Stimulated activated CD4-positive, alpha-beta T cell treated with anti-CD3 and anti-CD28 coated beads, Interleukin-1b, Interleukin-23, amount 100 ng/mL, for 48 hours (primary cell): ENCODE data around the gene ITPRIP.

Source experiments
- DNase-seq: peaks from one replicate; pipeline ENCODE4 v3.0.0-alpha.2; 2020

The ITPRIP gene

GRCh38 chr10:104324931-104325330 lies 13.3 kb downstream of the ITPRIP start:
- no peak for DNase-seq

GRCh38 chr10:104324221-104324686 lies 14.0 kb downstream of the ITPRIP start:
- no peak for DNase-seq

- no peak for DNase-seq
Observed at GRCh38 chr10:104323760-104324201, 14.5 kb downstream of the ITPRIP start.

- DNase-seq = no peak
Observed at GRCh38 chr10:104323085-104323484, 15.2 kb downstream of the ITPRIP start.

- DNase-seq = peak; percentile 21
Observed at GRCh38 chr10:104322416-104322782, 15.9 kb downstream of the ITPRIP start.

GRCh38 chr10:104321725-104322415 lies 16.4 kb downstream of the ITPRIP start:
- no peak for DNase-seq

- no peak for DNase-seq
Observed at GRCh38 chr10:104321226-104321625, 17.0 kb downstream of the ITPRIP start.

- DNase-seq = no peak
Observed at GRCh38 chr10:104318810-104319741, 19.2 kb downstream of the ITPRIP start.

- DNase-seq = no peak
Observed at GRCh38 chr10:104318326-104318725, 19.9 kb downstream of the ITPRIP start.

GRCh38 chr10:104317726-104318299 lies 20.5 kb downstream of the ITPRIP start:
- no peak for DNase-seq

- DNase-seq = no peak
Observed at GRCh38 chr10:104317269-104317710, 21.0 kb downstream of the ITPRIP start.

- DNase-seq = no peak
Observed at GRCh38 chr10:104316321-104317099, 21.8 kb downstream of the ITPRIP start.

GRCh38 chr10:104315486-104315921 lies 22.8 kb downstream of the ITPRIP start:
- no peak for DNase-seq

GRCh38 chr10:104314591-104315485 lies 23.4 kb downstream of the ITPRIP start:
- no peak for DNase-seq

- no peak for DNase-seq
Observed at GRCh38 chr10:104311184-104311720, 27.0 kb downstream of the ITPRIP start.

- no peak for DNase-seq
Observed at GRCh38 chr10:104309980-104310978, 28.0 kb downstream of the ITPRIP start.

GRCh38 chr10:104308439-104308903 lies 29.8 kb downstream of the ITPRIP start:
- DNase-seq = peak; percentile 26

GRCh38 chr10:104307576-104308438 lies 30.5 kb downstream of the ITPRIP start:
- no peak for DNase-seq

GRCh38 chr10:104306897-104307296 lies 31.4 kb downstream of the ITPRIP start:
- DNase-seq = no peak
